PC-3 (cell line): ENCODE results near the gene ADAMTS16. TPM values are rescaled to one million over a fixed set of nuclear protein-coding genes. Genes with fewer than 3 reads are reported as not detected.

Experiments
- ATAC-seq: fragments of 200-7000 bp; cut with Tn5 transposase; 2 replicates; pipeline ENCODE4 v1.9.1; 2020; ENCODE audit warnings: mild to moderate bottlenecking, moderate library complexity
- BruUV-seq: library from RNA; stranded (reverse); fragments of 400-500 nt; replicated peaks from 2 replicates; lab custom pipeline; 2021; lab: Mats Ljungman, UMichigan
- CTCF ChIA-PET: fragments of 300-600 bp; sonication (Branson Sonifier 250); formaldehyde crosslinking; loops from one replicate; lab custom pipeline; 2022; ENCODE audit warnings: antibody characterized with exemption; lab: Charles Lee
- POLR2A ChIA-PET: fragments of 300-600 bp; sonication (Branson Sonifier 250); formaldehyde crosslinking; loops from one replicate; lab custom pipeline; 2022; ENCODE audit warnings: antibody characterized with exemption; ENCODE audit not compliant: unreplicated experiment; lab: Charles Lee
- DNase-seq: peaks from one replicate; pipeline ENCODE4 v3.0.0-alpha.2; 2015
- H2AFZ ChIP-seq: fragments of 300-600 bp; sonication (generic); 2 replicates; pipeline ENCODE4 v1.6.0; 2016; ENCODE audit warnings: antibody characterized with exemption, low read length
- H3F3A ChIP-seq: fragments of 300-600 bp; sonication (generic); one replicate; pipeline ENCODE4 v1.6.0; 2017; ENCODE audit warnings: antibody characterized with exemption, low read length, control low read depth, mild to moderate bottlenecking; ENCODE audit not compliant: unreplicated experiment
- H3K27ac ChIP-seq: fragments of 300-600 bp; sonication (generic); 2 replicates; pipeline ENCODE4 v1.5.1; 2016; ENCODE audit warnings: mild to moderate bottlenecking, low read length
- H3K27me3 ChIP-seq: fragments of 300-600 bp; sonication (generic); 2 replicates; pipeline ENCODE4 v1.6.1; 2016; ENCODE audit warnings: low read length, mixed read lengths
- H3K36me3 ChIP-seq: fragments of 300-600 bp; sonication (generic); 2 replicates; pipeline ENCODE4 v1.6.1; 2016; ENCODE audit warnings: low read depth, mixed run types, low read length, mixed read lengths
- H3K4me1 ChIP-seq: fragments of 300-600 bp; sonication (generic); 2 replicates; pipeline ENCODE4 v1.5.1; 2016; ENCODE audit warnings: low read length; ENCODE audit not compliant: insufficient read depth
- H3K4me2 ChIP-seq: fragments of 300-600 bp; sonication (generic); 2 replicates; pipeline ENCODE4 v1.6.0; 2016; ENCODE audit warnings: low read length
- H3K4me3 ChIP-seq: fragments of 300-600 bp; sonication (generic); 2 replicates; pipeline ENCODE4 v1.5.1; 2016; ENCODE audit warnings: mild to moderate bottlenecking, low read length, mixed read lengths
- H3K79me2 ChIP-seq: fragments of 300-600 bp; sonication (generic); 2 replicates; pipeline ENCODE4 v1.6.1; 2017; ENCODE audit warnings: low read length, mixed read lengths
- H3K9ac ChIP-seq: fragments of 300-600 bp; sonication (generic); 2 replicates; pipeline ENCODE4 v1.6.0; 2016; ENCODE audit warnings: mild to moderate bottlenecking, low read length
- H3K9me2 ChIP-seq: fragments of 300-600 bp; sonication (generic); replicated peaks from 2 replicates; pipeline ENCODE4 v1.6.1; 2016; ENCODE audit warnings: mixed run types, low read length, mixed read lengths
- H3K9me3 ChIP-seq: fragments of 300-600 bp; sonication (generic); 2 replicates; pipeline ENCODE4 v1.6.1; 2016; ENCODE audit warnings: low read length, mixed read lengths
- H4K20me1 ChIP-seq: fragments of 300-600 bp; sonication (generic); 2 replicates; pipeline ENCODE4 v1.6.1; 2016; ENCODE audit warnings: low read length, mixed read lengths
- EZH2 ChIP-seq: fragments of 300-600 bp; sonication (generic); IDR thresholded peaks from one replicate; pipeline ENCODE4 v1.6.1; 2017; ENCODE audit warnings: antibody characterized with exemption, mild to moderate bottlenecking, low read length; ENCODE audit not compliant: unreplicated experiment
- EZH2phosphoT487 ChIP-seq: fragments of 300-600 bp; sonication (generic); IDR thresholded peaks from 2 replicates; pipeline ENCODE4 v1.6.1; 2018; ENCODE audit warnings: mild to moderate bottlenecking, antibody characterized with exemption, low read length, borderline replicate concordance
- intact Hi-C: fragments of 100-400 bp; cut with micrococcal nuclease; formaldehyde crosslinking; loops from 2 replicates; pipeline ENCODE4 v1.9.0; 2023
- total RNA-seq: library from RNA; depleted of rRNA; stranded (reverse); fragments of >200 nt; gene quantifications from 2 replicates; pipeline ENCODE4 v1.2.3, GENCODE V29; 2014
- TF ChIP-seq, protein P1 (sequence below): fragments of 300-600 bp; sonication (generic); conservative IDR thresholded peaks from 2 replicates; pipeline ENCODE4 v1.5.1; 2017; ENCODE audit warnings: antibody characterized with exemption, low read depth, mild to moderate bottlenecking, low read length

Gene ADAMTS16
- total RNA-seq, 1 experiment from 2014 or later = 1.7 TPM

DNA sequence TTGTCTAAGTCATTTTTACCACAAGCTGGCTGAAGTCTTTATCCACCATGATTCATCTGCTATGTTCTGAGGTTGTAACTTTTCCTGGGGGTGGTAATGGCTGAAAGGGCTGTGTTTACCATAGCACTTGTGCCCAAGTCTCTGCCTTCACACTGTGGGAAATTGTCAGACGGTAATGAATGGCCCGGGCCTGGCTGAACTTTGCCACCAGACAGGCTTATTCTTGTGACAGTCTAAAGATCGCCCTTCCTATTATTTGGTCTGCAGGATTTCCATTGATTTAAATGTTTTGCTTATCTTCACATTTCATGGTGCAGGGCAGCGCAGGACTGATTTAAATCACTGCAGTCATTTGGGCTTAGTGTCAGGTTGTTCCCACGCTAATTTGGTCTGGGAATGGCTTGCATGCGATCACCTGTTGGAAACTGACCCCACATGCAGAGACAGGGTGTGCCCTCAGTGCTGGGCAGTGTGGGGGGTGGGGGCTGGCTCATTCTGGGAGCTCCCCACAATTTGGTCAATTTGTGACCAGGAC is 173.0 kb downstream of the ADAMTS16 start:
- Histone ChIP-seq H2AFZ (0 out of 2 replicates have a peak overlapping the region, but pooled peaks have one; percentile 29), H3K27ac (no peak overlapping the region), H4K20me1 (no peaks in the 10 kb centered on the region), H3K27me3 (no peaks in the 10 kb centered on the region), H3K36me3 (no peaks in the 10 kb centered on the region), H3K4me2 (peak overlapping the region; percentile 39; the same call in 1 of the 2 replicates), H3F3A (no peaks in the 10 kb centered on the region), H3K9me3 (no peaks in the 10 kb centered on the region), H3K9me2 (no peaks in the 10 kb centered on the region), H3K4me1 (peaks cover 8% of the 10 kb centered on the region; the same call in 1 of the 2 replicates), H3K79me2 (no peaks in the 10 kb centered on the region), H3K4me3 (no peak overlapping the region), H3K9ac (no peak overlapping the region)
- BruUV-seq = no TSS peak
- ChIA-PET CTCF (no interaction called here), POLR2A (no interaction called here)
- ATAC-seq (no peak; the same call in 1 of the 2 replicates), DNase-seq (peak; percentile 44)
- TF ChIP-seq, protein P1, sequence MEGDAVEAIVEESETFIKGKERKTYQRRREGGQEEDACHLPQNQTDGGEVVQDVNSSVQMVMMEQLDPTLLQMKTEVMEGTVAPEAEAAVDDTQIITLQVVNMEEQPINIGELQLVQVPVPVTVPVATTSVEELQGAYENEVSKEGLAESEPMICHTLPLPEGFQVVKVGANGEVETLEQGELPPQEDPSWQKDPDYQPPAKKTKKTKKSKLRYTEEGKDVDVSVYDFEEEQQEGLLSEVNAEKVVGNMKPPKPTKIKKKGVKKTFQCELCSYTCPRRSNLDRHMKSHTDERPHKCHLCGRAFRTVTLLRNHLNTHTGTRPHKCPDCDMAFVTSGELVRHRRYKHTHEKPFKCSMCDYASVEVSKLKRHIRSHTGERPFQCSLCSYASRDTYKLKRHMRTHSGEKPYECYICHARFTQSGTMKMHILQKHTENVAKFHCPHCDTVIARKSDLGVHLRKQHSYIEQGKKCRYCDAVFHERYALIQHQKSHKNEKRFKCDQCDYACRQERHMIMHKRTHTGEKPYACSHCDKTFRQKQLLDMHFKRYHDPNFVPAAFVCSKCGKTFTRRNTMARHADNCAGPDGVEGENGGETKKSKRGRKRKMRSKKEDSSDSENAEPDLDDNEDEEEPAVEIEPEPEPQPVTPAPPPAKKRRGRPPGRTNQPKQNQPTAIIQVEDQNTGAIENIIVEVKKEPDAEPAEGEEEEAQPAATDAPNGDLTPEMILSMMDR = no peak
- TF ChIP-seq EZH2phosphoT487 (no peak), EZH2 (no peak)
- intact Hi-C loops = no loop called here

DNA sequence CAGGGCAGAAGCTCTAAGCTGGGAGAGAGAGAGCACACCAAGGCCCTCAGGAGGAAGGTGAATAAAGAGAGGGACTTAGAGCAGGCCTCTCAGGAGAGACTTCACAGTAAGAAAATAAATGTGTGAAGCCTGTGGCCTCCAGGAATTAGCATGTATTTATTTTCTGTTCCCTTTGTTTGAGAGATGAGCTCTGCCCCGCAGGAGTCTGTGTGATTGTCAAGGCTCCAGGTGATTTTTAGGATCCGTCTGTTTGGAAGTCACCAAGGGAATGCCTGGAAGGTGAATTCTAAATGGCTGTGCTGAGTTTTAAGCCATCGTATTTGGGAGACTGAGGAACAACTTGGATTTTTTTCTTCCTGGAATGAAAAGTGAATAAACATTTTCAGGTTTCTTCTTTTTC is 174.0 kb downstream of the ADAMTS16 start:
- no peaks in the 10 kb centered on the region for H3K79me2 ChIP-seq
- H2AFZ ChIP-seq = no peak overlapping the region
- BruUV-seq = no TSS peak
- H3K36me3 ChIP-seq = no peaks in the 10 kb centered on the region
- DNase-seq = no peak
- ChIA-PET CTCF (interaction anchor here (0.6 kb wide), 1 partner anchor 124 kb away, joined by 3 read pairs; no protein-coding TSS in a partner anchor), POLR2A (no interaction called here)
- no peak for ATAC-seq
- no peak overlapping the region for H3K4me3 ChIP-seq
- no peaks in the 10 kb centered on the region for H3K9me2 ChIP-seq
- TF ChIP-seq EZH2 = no peak
- TF ChIP-seq, protein P1 = no peak
- TF ChIP-seq EZH2phosphoT487 = no peak
- H3K27me3 ChIP-seq = no peaks in the 10 kb centered on the region
- H3F3A ChIP-seq = no peaks in the 10 kb centered on the region
- H3K4me2 ChIP-seq = no peak overlapping the region
- intact Hi-C loops = no loop called here
- H3K27ac ChIP-seq = no peak overlapping the region
- peaks cover 8% of the 10 kb centered on the region; the same call in 1 of the 2 replicates for H3K4me1 ChIP-seq
- H3K9me3 ChIP-seq = no peaks in the 10 kb centered on the region
- no peak overlapping the region for H3K9ac ChIP-seq
- H4K20me1 ChIP-seq = no peaks in the 10 kb centered on the region

DNA sequence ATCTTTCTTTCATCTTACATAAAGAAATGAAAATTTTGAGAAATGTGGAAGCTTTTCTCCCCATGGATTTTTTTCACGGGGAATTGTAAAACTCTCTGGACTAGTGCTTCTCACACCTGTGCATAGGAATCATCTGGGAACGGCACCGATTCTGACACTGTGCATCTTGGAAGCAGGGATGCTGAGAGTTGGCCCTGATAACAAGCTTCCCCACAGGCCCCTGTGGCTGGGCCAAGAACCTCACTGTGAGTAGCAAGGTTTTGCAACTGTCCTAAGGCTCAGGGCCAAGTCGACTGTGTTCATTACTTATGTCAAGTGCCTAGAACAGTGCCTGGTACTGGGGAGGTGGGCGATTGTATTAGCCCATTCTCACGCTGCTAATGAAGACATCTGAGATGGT is 174.5 kb downstream of the ADAMTS16 start:
- Histone ChIP-seq H3K9me2 (no peaks in the 10 kb centered on the region), H3K9ac (no peak overlapping the region)
- no TSS peak for BruUV-seq

More for the DNA sequence above, 174.5 kb downstream of the ADAMTS16 start:
- H3F3A ChIP-seq = no peaks in the 10 kb centered on the region
- no peak overlapping the region for H3K4me3 ChIP-seq
- ChIA-PET POLR2A (no interaction called here), CTCF (interaction anchor here (0.6 kb wide), 1 partner anchor 124 kb away, joined by 3 read pairs; no protein-coding TSS in a partner anchor)
- H3K79me2 ChIP-seq = no peaks in the 10 kb centered on the region
- intact Hi-C loops = no loop called here
- H3K4me1 ChIP-seq = peaks cover 8% of the 10 kb centered on the region; the same call in 1 of the 2 replicates
- no peak for ATAC-seq
- H3K4me2 ChIP-seq = no peak overlapping the region
- no peaks in the 10 kb centered on the region for H4K20me1 ChIP-seq
- no peaks in the 10 kb centered on the region for H3K36me3 ChIP-seq
- H2AFZ ChIP-seq = no peak overlapping the region
- no peaks in the 10 kb centered on the region for H3K9me3 ChIP-seq
- no peak overlapping the region for H3K27ac ChIP-seq
- no peak for DNase-seq
- no peak for TF ChIP-seq EZH2
- TF ChIP-seq EZH2phosphoT487 = no peak
- TF ChIP-seq, protein P1 = no peak
- H3K27me3 ChIP-seq = no peaks in the 10 kb centered on the region
